Measurements from ENCODE around the gene SPOCK1. TPM values are rescaled to one million over a fixed set of nuclear protein-coding genes. Genes with fewer than 3 reads are reported as not detected.

SPOCK1 gene
- total RNA-seq, 1 experiment from 2014 or later = 10.9 TPM

DNA sequence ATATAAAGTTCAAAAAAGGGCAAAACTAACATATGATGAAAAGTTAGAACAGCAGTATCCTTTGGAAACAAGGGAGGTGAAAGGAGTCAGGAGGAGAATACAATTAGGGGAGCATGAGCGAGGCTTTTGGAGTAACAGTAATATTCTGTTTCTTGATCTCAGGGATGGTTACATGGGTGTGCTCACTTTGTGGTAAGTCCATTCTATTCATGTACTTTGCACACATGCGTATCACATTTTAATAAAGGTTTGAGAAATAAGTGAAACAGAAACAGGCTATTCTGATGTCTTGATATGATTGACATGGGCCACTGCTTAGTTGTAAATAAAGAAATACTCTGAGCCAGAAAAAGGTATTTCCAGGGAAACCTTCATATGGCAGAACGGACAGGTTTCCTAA is 208.8 kb downstream of the SPOCK1 start:
- Histone ChIP-seq H3K4ac (ENCODE audit: low read depth, low read length) (no peak overlapping the region), H2BK15ac (ENCODE audit: low read depth, low read length) (no peak overlapping the region), H3K9ac (ENCODE audit: extremely low read depth, insufficient read length, low read length) (no peak overlapping the region), H4K91ac (ENCODE audit: insufficient read length, low read depth, low read length) (no peak overlapping the region), H3K23me2 (ENCODE audit: insufficient read length, low read depth, low read length, poor library complexity, severe bottlenecking) (no peaks in the 10 kb centered on the region), H2BK20ac (ENCODE audit: low read depth, low read length, poor library complexity, severe bottlenecking) (no peak overlapping the region), H2BK5ac (ENCODE audit: insufficient read length, low read length) (no peak overlapping the region), H4K5ac (ENCODE audit: insufficient read length, low read depth, low read length) (no peak overlapping the region), H2BK12ac (ENCODE audit: insufficient read length, low read depth, low read length) (no peak overlapping the region), H3T11ph (ENCODE audit: low read length) (no peak overlapping the region), H3K4me2 (ENCODE audit: insufficient read depth, insufficient read length, low read length) (no peak overlapping the region), H2AK5ac (ENCODE audit: insufficient read length, low read length) (no peak overlapping the region), H3K18ac (ENCODE audit: insufficient read length, low read depth, low read length) (no peak overlapping the region), H3K4me1 (ENCODE audit: insufficient read depth, low read length) (no peaks in the 10 kb centered on the region), H3K9me3 (ENCODE audit: control insufficient read depth, low read depth, low read length) (no peaks in the 10 kb centered on the region), H4K20me1 (ENCODE audit: control insufficient read depth, insufficient read depth, insufficient read length) (no peaks in the 10 kb centered on the region), H3K23ac (ENCODE audit: insufficient read length, low read depth, low read length) (no peak overlapping the region), H4K8ac (replicated peaks; ENCODE audit: insufficient read length, low read depth, low read length) (no peak overlapping the region), H3K27ac (ENCODE audit: insufficient read length, low read depth, low read length) (no peak overlapping the region), H3K14ac (ENCODE audit: insufficient read depth, low read length) (no peak overlapping the region), H3K79me2 (ENCODE audit: insufficient read depth, low read length) (no peaks in the 10 kb centered on the region), H3K56ac (ENCODE audit: insufficient read length, low read depth, low read length) (no peak overlapping the region), H2AFZ (ENCODE audit: low read length) (no peak overlapping the region), H2BK120ac (ENCODE audit: low read depth, low read length, poor library complexity, severe bottlenecking) (no peak overlapping the region), H3K27me3 (ENCODE audit: insufficient read depth, low read length) (no peaks in the 10 kb centered on the region), H3K79me1 (ENCODE audit: insufficient read depth, low read depth, low read length, poor library complexity, severe bottlenecking) (no peaks in the 10 kb centered on the region)
- Mint-ChIP-seq H3K4me3 (no peak overlapping the region), H3K27ac (no peak overlapping the region), H3K4me1 (peaks cover 0 to 2% of the 10 kb centered on the region in 2 experiments; a peak in 1 of 4 replicates), H3K36me3 (ENCODE audit: insufficient read depth in 1 of 3, low read depth in 3 of 3) (no peaks in the 10 kb centered on the region), H3K9me3 (no peaks in the 10 kb centered on the region), H3K27me3 (ENCODE audit: low read depth) (peaks cover 2% of the 10 kb centered on the region; the same call in 1 of the 2 replicates)
- DNase-seq = no peak
- TF ChIP-seq, protein P1, sequence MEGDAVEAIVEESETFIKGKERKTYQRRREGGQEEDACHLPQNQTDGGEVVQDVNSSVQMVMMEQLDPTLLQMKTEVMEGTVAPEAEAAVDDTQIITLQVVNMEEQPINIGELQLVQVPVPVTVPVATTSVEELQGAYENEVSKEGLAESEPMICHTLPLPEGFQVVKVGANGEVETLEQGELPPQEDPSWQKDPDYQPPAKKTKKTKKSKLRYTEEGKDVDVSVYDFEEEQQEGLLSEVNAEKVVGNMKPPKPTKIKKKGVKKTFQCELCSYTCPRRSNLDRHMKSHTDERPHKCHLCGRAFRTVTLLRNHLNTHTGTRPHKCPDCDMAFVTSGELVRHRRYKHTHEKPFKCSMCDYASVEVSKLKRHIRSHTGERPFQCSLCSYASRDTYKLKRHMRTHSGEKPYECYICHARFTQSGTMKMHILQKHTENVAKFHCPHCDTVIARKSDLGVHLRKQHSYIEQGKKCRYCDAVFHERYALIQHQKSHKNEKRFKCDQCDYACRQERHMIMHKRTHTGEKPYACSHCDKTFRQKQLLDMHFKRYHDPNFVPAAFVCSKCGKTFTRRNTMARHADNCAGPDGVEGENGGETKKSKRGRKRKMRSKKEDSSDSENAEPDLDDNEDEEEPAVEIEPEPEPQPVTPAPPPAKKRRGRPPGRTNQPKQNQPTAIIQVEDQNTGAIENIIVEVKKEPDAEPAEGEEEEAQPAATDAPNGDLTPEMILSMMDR (conservative IDR thresholded peaks at IDR 0.05) = no peak
- no CpG with 5 or more reads among the region's 3 CpGs for WGBS (ENCODE audit: extremely low coverage, insufficient read length, low lambda C conversion rate)

Measured in H9 (cell line).